ENCODE data around the gene PEX10.

Gene PEX10

DNA sequence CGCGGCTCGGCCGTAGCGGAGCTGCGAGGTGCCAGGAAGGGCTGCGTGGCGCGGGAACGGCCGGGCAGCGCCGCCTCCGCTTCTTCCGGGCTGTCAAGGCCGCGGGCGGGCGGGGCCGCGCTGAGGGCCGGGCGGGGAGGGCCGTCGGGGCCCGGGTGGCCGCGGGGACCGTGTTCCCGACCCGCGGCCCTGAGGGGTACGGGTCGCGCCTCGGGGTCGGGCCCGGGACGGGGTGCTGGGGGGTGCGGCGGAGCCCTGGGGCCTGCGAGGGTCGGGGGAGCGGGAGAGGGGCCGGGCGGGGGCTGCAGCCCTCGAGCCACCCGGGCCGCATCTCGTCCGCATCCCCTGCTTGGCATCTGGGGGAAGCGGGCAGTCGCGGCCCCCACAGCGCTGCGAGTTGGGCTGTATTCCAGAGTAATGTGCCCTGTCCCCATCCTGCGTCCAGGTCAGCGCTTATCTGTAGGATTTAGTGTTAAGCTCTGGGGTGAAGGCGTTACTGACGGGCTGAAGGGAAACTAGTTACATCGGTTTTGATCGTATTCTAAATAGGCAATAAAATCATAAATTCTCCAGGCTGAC is 20.3 kb downstream of the PEX10 start:
- no peak overlapping the region for H2AK5ac ChIP-seq (ENCODE audit: low read depth, low read length)
- H3K9ac ChIP-seq (ENCODE audit: low read depth, low read length, poor library complexity) = peak overlapping the region; percentile 93
- H3K27ac ChIP-seq (replicated peaks; ENCODE audit: low read length) = no peak overlapping the region
- no peak overlapping the region for H2BK15ac ChIP-seq (ENCODE audit: low read length)
- H3K23ac ChIP-seq (ENCODE audit: low read depth, low read length, poor library complexity) = peak overlapping the region; percentile 82
- peaks cover 11 to 13% of the 10 kb centered on the region in 2 donors for H3K4me1 ChIP-seq (ENCODE audit: control insufficient read depth in 2 of 2, insufficient read depth in 1 of 2, low read depth in 1 of 2, low read length in 2 of 2)
- no peak overlapping the region for H3K4ac ChIP-seq (ENCODE audit: low read length)
- no peaks in the 10 kb centered on the region for H3K27me3 ChIP-seq (ENCODE audit: control insufficient read depth in 3 of 3, insufficient read depth in 3 of 3, low read depth in 1 of 3, low read length in 3 of 3)
- H2BK12ac ChIP-seq (ENCODE audit: low read length) = no peak overlapping the region
- H3K18ac ChIP-seq (ENCODE audit: low read length) = peak overlapping the region; percentile 92
- DNase-seq (ENCODE audit: low spot score) = no peak
- H3K4me3 ChIP-seq (ENCODE audit: low read length in 2 of 2) = peak overlapping the region; percentile 97
- H3K4me2 ChIP-seq (ENCODE audit: insufficient read depth, low read length, poor library complexity, severe bottlenecking) = peak overlapping the region; percentile 94
- no CpG with 5 or more reads among the region's 62 CpGs for WGBS, 2 donors (ENCODE audit: extremely low coverage in 2 of 2, insufficient read length in 2 of 2, insufficient replicate concordance in 1 of 2)
- peaks cover 36% of the 10 kb centered on the region for H3K79me1 ChIP-seq (ENCODE audit: low read depth, low read length)
- peaks cover 0 to 2% of the 10 kb centered on the region in 2 donors for H3K9me3 ChIP-seq (replicated peaks in 1 of 2; ENCODE audit: control insufficient read depth in 2 of 2, insufficient read depth in 1 of 2, low read depth in 1 of 2, low read length in 2 of 2)
- H2AFZ ChIP-seq (ENCODE audit: low read length) = peak overlapping the region; percentile 71
- H4K91ac ChIP-seq (ENCODE audit: low read depth, low read length, poor library complexity) = no peak overlapping the region
- H3K36me3 ChIP-seq (replicated peaks in 1 of 2; ENCODE audit: control insufficient read depth in 2 of 2, insufficient read depth in 2 of 2, low read length in 2 of 2) = peaks cover 41 to 68% of the 10 kb centered on the region in 2 donors
- no peak overlapping the region for H2BK5ac ChIP-seq (ENCODE audit: low read length)
- no peak overlapping the region for H3K14ac ChIP-seq (ENCODE audit: low read length)
- H2BK120ac ChIP-seq (ENCODE audit: low read depth, low read length) = no peak overlapping the region
- peak overlapping the region; percentile 95 for H4K8ac ChIP-seq (ENCODE audit: low read depth, low read length)

DNA sequence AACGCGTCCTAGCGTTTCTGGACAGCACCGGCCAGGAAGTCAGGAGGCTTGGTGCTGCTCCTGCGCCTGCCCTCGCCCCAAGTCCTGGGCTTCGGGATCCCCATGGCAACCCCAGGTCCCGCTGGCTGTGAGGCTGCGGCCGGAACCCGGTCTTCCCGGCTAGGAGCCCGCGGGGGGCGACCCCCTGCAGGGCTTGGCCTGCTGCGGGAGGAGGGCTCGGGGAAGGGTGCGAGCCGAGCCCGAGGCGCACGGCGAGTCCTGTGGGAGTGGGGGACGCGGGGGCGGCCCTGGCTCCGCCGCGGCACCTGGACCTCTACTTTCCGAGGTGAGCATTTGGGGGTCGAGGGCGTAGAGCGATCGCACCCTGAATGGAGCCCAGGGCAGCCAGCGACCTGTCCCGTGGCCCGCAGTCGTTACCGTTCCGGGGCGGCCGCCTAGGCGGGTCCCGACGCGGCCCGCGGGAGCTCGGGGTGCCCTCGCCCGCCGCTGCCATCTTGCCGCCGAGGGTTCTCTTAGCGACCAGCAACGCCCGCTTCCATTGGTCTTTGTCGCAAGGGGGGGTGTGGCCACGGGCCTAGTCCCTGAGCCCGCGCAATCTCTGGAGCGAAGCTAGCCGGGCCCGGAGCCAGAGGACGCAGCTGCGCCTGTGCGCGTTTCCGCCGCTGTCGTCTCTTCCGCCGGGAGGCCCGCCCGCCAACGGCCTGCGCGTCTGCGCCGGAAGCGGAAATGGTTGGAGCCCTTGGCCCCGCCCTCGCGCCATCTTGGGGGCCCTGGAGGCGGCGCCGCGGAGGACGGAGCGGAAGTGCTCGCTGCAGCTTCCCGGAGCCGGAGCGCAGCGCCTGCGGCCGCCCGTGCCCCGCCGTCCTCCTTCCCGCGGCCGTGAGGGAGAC is 21.1 kb downstream of the PEX10 start, which contains the start of the genes MORN1 and RER1:
Gene MORN1 (minus strand): TSS at position 514 of the 890 bp plus-strand sequence. CDS start 21 bp downstream, at position 493.
Gene RER1 (plus strand): TSS at position 801 of the 890 bp plus-strand sequence. CDS start 3,950 bp downstream, outside the sequence.
- H2BK120ac ChIP-seq (ENCODE audit: low read depth, low read length) = no peak within 1 kb of the TSS
- peak within 1 kb of the TSS; percentile 75 for H3K14ac ChIP-seq (ENCODE audit: low read length)
- peak within 1 kb of the TSS; percentile 94 for H3K9ac ChIP-seq (ENCODE audit: low read depth, low read length, poor library complexity)
- peak; percentile 98 for DNase-seq (ENCODE audit: low spot score)
- H3K27ac ChIP-seq (replicated peaks; ENCODE audit: low read length) = peak within 1 kb of the TSS; percentile 75
- peak within 1 kb of the TSS; percentile 97 for H3K4me3 ChIP-seq (ENCODE audit: low read length in 2 of 2)
- peak within 1 kb of the TSS; percentile 54 for H2BK15ac ChIP-seq (ENCODE audit: low read length)
- peaks cover 39 to 60% of the 10 kb centered on the region in 2 donors for H3K36me3 ChIP-seq (replicated peaks in 1 of 2; ENCODE audit: control insufficient read depth in 2 of 2, insufficient read depth in 2 of 2, low read length in 2 of 2)
- peaks cover 11 to 13% of the 10 kb centered on the region in 2 donors for H3K4me1 ChIP-seq (ENCODE audit: control insufficient read depth in 2 of 2, insufficient read depth in 1 of 2, low read depth in 1 of 2, low read length in 2 of 2)
- H4K91ac ChIP-seq (ENCODE audit: low read depth, low read length, poor library complexity) = no peak within 1 kb of the TSS
- H3K4me2 ChIP-seq (ENCODE audit: insufficient read depth, low read length, poor library complexity, severe bottlenecking) = peak within 1 kb of the TSS; percentile 94
- H2AK5ac ChIP-seq (ENCODE audit: low read depth, low read length) = peak within 1 kb of the TSS; percentile 94
- H2BK12ac ChIP-seq (ENCODE audit: low read length) = peak within 1 kb of the TSS; percentile 17
- H2BK5ac ChIP-seq (ENCODE audit: low read length) = peak within 1 kb of the TSS; percentile 70
- no peaks in the 10 kb centered on the region for H3K27me3 ChIP-seq (ENCODE audit: control insufficient read depth in 3 of 3, insufficient read depth in 3 of 3, low read depth in 1 of 3, low read length in 3 of 3)
- peaks cover 0 to 2% of the 10 kb centered on the region in 2 donors for H3K9me3 ChIP-seq (replicated peaks in 1 of 2; ENCODE audit: control insufficient read depth in 2 of 2, insufficient read depth in 1 of 2, low read depth in 1 of 2, low read length in 2 of 2)
- no CpG with 5 or more reads among the region's 103 CpGs for WGBS, 2 donors (ENCODE audit: extremely low coverage in 2 of 2, insufficient read length in 2 of 2, insufficient replicate concordance in 1 of 2)
- H3K4ac ChIP-seq (ENCODE audit: low read length) = peak within 1 kb of the TSS; percentile 38
- H2AFZ ChIP-seq (ENCODE audit: low read length) = peak within 1 kb of the TSS; percentile 97
- peak within 1 kb of the TSS; percentile 82 for H3K23ac ChIP-seq (ENCODE audit: low read depth, low read length, poor library complexity)
- peaks cover 37% of the 10 kb centered on the region for H3K79me1 ChIP-seq (ENCODE audit: low read depth, low read length)
- H3K18ac ChIP-seq (ENCODE audit: low read length) = peak within 1 kb of the TSS; percentile 92
- H4K8ac ChIP-seq (ENCODE audit: low read depth, low read length) = peak within 1 kb of the TSS; percentile 95

DNA sequence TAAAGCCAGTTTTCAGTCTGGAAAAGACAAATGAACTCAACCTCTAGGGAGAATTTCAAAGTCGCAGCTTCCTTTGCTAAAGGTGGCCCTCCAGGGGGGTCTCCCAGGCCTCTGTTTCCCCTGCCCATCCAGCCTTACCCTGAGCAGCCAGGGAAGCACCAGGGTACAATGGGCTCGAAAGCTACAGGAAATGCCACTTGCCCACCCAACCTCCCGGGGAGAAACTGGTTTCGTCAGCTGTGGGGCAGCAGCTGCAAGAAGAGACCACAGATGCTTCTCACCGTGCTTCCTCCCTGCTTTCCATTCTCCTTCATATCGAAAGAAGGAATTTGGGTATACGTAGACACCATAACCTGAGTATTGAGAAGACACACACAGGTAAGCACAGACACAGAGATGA is 22.7 kb downstream of the PEX10 start:
- Histone ChIP-seq H3K23ac (ENCODE audit: low read depth, low read length, poor library complexity) (peak overlapping the region; percentile 2), H2BK120ac (ENCODE audit: low read depth, low read length) (no peak overlapping the region), H3K9ac (ENCODE audit: low read depth, low read length, poor library complexity) (no peak overlapping the region), H3K27me3 (ENCODE audit: control insufficient read depth in 3 of 3, insufficient read depth in 3 of 3, low read depth in 1 of 3, low read length in 3 of 3) (no peaks in the 10 kb centered on the region), H4K8ac (ENCODE audit: low read depth, low read length) (peak overlapping the region; percentile 7), H3K9me3 (replicated peaks in 1 of 2; ENCODE audit: control insufficient read depth in 2 of 2, insufficient read depth in 1 of 2, low read depth in 1 of 2, low read length in 2 of 2) (peaks cover 0 to 2% of the 10 kb centered on the region in 2 donors), H2AK5ac (ENCODE audit: low read depth, low read length) (no peak overlapping the region), H3K4ac (ENCODE audit: low read length) (no peak overlapping the region), H3K27ac (replicated peaks; ENCODE audit: low read length) (no peak overlapping the region), H2BK15ac (ENCODE audit: low read length) (no peak overlapping the region), H3K79me1 (ENCODE audit: low read depth, low read length) (peaks cover 28% of the 10 kb centered on the region), H3K4me3 (ENCODE audit: low read length in 2 of 2) (peak overlapping the region in 1 of 2 donors; percentile 97), H2BK12ac (ENCODE audit: low read length) (no peak overlapping the region), H3K18ac (ENCODE audit: low read length) (no peak overlapping the region), H3K4me2 (ENCODE audit: insufficient read depth, low read length, poor library complexity, severe bottlenecking) (no peak overlapping the region), H2AFZ (ENCODE audit: low read length) (no peak overlapping the region), H3K36me3 (replicated peaks in 1 of 2; ENCODE audit: control insufficient read depth in 2 of 2, insufficient read depth in 2 of 2, low read length in 2 of 2) (peaks cover 27 to 47% of the 10 kb centered on the region in 2 donors), H2BK5ac (ENCODE audit: low read length) (no peak overlapping the region), H4K91ac (ENCODE audit: low read depth, low read length, poor library complexity) (no peak overlapping the region), H3K4me1 (ENCODE audit: control insufficient read depth in 2 of 2, insufficient read depth in 1 of 2, low read depth in 1 of 2, low read length in 2 of 2) (peaks cover 11 to 13% of the 10 kb centered on the region in 2 donors), H3K14ac (ENCODE audit: low read length) (no peak overlapping the region)
- DNase-seq (ENCODE audit: low spot score) = no peak
- no CpG with 5 or more reads among the region's 7 CpGs for WGBS, 2 donors (ENCODE audit: extremely low coverage in 2 of 2, insufficient read length in 2 of 2, insufficient replicate concordance in 1 of 2)
